OCI-LY7 (cell line): ENCODE measurements around the gene FBXO40. TPM values are rescaled to one million over a fixed set of nuclear protein-coding genes. Genes with fewer than 3 reads are reported as not detected.
"Not testable (repeated sequence)": the region's sequence is repeated elsewhere in the genome, so short reads cannot be mapped to it uniquely, and the experiment has no call there.

Experiments
- BruUV-seq: library from RNA; stranded (reverse); fragments of 400-500 nt; replicated peaks from 2 replicates; lab custom pipeline; 2021; lab: Mats Ljungman, UMichigan
- CTCF ChIA-PET: fragments of 300-600 bp; sonication (Branson Sonifier 250); formaldehyde crosslinking; loops from one replicate; lab custom pipeline; 2022; ENCODE audit warnings: antibody characterized with exemption; ENCODE audit not compliant: unreplicated experiment; lab: Charles Lee
- POLR2A ChIA-PET: fragments of 300-600 bp; sonication (Branson Sonifier 250); formaldehyde crosslinking; loops from one replicate; lab custom pipeline; 2022; ENCODE audit warnings: antibody characterized with exemption; lab: Charles Lee
- DNase-seq: peaks from one replicate; pipeline ENCODE4 v3.0.0-alpha.2; 2015; ENCODE audit warnings: low spot score
- H2AFZ ChIP-seq: fragments of 200-600 bp; sonication (generic), shearing (Covaris generic); 2 replicates; pipeline ENCODE4 v1.6.1; 2014; ENCODE audit warnings: mild to moderate bottlenecking, antibody characterized with exemption, low read length, moderate library complexity
- H3K27ac ChIP-seq: fragments of 200-600 bp; sonication (generic); 2 replicates; pipeline ENCODE4 v1.5.1; 2014; ENCODE audit warnings: mixed run types, low read depth, mild to moderate bottlenecking, moderate library complexity, low read length, inconsistent platforms; ENCODE audit not compliant: poor library complexity, severe bottlenecking
- H3K36me3 ChIP-seq: fragments of 200-600 bp; sonication (generic); 2 replicates; pipeline ENCODE4 v1.6.1; 2014; ENCODE audit warnings: mild to moderate bottlenecking, antibody characterized with exemption, low read length, moderate library complexity, mixed read lengths; ENCODE audit not compliant: insufficient read depth
- H3K4me1 ChIP-seq: fragments of 200-600 bp; sonication (generic); 2 replicates; pipeline ENCODE4 v1.5.1; 2014; ENCODE audit warnings: mild to moderate bottlenecking, low read length; ENCODE audit not compliant: insufficient read depth, poor library complexity, severe bottlenecking
- H3K4me2 ChIP-seq: fragments of 200-600 bp; sonication (generic); 2 replicates; pipeline ENCODE4 v1.6.1; 2014; ENCODE audit warnings: mild to moderate bottlenecking, low read length
- H3K4me3 ChIP-seq: fragments of 200-600 bp; sonication (generic); 2 replicates; pipeline ENCODE4 v1.5.1; 2014; ENCODE audit warnings: mild to moderate bottlenecking, low read depth, low read length; ENCODE audit not compliant: poor library complexity, severe bottlenecking
- H3K79me2 ChIP-seq: fragments of 200-600 bp; sonication (generic); 2 replicates; pipeline ENCODE4 v1.6.1; 2016; ENCODE audit warnings: low read depth, mild to moderate bottlenecking, low read length, moderate library complexity, mixed read lengths; ENCODE audit not compliant: insufficient read depth
- H3K9me2 ChIP-seq: fragments of 200-600 bp; sonication (generic); 2 replicates; pipeline ENCODE4 v1.6.1; 2016; ENCODE audit warnings: mild to moderate bottlenecking, low read length, mixed read lengths; ENCODE audit not compliant: insufficient read depth
- H3K9me3 ChIP-seq: fragments of 200-600 bp; sonication (generic); 2 replicates; pipeline ENCODE4 v1.6.1; 2014; ENCODE audit warnings: mild to moderate bottlenecking, mixed run types, low read length, mixed read lengths
- H4K20me1 ChIP-seq: fragments of 200-600 bp; sonication (generic); 2 replicates; pipeline ENCODE4 v1.6.1; 2014; ENCODE audit warnings: mild to moderate bottlenecking, antibody characterized with exemption, low read length, moderate library complexity, mixed read lengths; ENCODE audit not compliant: insufficient read depth
- CTCF ChIP-seq: fragments of 200-600 bp; sonication (generic); conservative IDR thresholded peaks from 2 replicates; pipeline ENCODE4 v1.5.1; 2014; ENCODE audit warnings: mild to moderate bottlenecking, antibody characterized with exemption, low read length, moderate library complexity, mixed read lengths
- EZH2phosphoT487 ChIP-seq: fragments of 200-600 bp; sonication (generic); IDR thresholded peaks from 2 replicates; pipeline ENCODE4 v1.6.1; 2018; ENCODE audit warnings: low read depth, borderline replicate concordance, mild to moderate bottlenecking, mixed run types, antibody characterized with exemption, low read length, moderate library complexity, mixed read lengths
- intact Hi-C: fragments of 100-400 bp; cut with micrococcal nuclease; formaldehyde crosslinking; loops from one replicate; pipeline ENCODE4 v1.10.0; 2022; ENCODE audit not compliant: unreplicated experiment
- total RNA-seq, 2 experiments: library from RNA; depleted of rRNA in 1 of 2; stranded (reverse); fragments of >200 nt in 1 of 2; shearing (Covaris generic) in 1 of 2; gene quantifications; 2 replicates each; pipeline ENCODE4 v1.2.3, GENCODE V29; 2014 to 2022

FBXO40 gene
- total RNA-seq, 2 experiments from 2014 or later: not detected

DNA sequence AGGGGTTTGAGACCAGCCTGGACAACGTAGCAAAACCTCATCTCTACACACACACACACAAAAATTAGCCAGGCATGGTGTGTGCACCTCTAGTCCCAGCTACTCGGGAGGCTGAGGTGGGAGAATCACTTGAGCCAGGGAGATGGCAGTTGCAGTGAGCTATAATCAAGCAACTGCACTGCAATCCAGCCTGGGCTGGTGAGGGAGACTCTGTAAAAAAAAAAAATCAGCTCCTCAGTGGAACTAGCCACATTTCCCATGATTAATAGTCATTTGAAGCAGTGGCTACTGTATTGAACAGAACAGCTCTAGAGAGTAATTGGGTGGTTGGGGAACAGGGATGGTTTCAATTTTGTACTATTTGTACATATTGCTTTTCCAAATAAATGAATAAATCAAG, 11.5 kb upstream of the FBXO40 start:
- no peaks in the 10 kb centered on the region for H4K20me1 ChIP-seq
- POLR2A ChIA-PET: interaction anchor here (0.7 to 1.6 kb wide), 2 partner anchors 11 to 128 kb away, joined by 3 to 7 read pairs; no protein-coding TSS in a partner anchor
- H3K4me2 ChIP-seq: no peak overlapping the region

DNA sequence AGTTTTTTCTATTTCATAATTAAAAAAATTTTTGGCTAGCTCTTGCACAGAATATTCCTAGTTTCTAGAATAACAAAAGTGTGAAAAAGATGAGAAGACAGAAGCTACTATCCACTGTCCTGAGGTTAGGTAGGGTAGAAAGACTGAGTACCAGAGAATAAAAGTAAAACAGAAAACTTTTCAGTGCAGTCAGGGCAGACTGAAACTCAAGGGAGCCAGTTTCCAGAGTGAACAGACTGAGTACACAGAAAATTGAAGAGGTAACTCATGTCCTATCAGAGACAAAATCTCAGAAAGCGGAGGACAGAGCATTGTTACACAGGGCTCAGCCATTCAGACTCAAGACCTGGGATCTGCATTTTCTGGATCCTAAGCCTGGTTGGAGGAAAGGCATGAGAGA, 8.8 kb upstream of the FBXO40 start:
- no peak overlapping the region for H2AFZ ChIP-seq
- H3K4me2 ChIP-seq: no peak overlapping the region
- intact Hi-C loops: no loop called here
- H3K27ac ChIP-seq: no peak overlapping the region
- no peaks in the 10 kb centered on the region for H3K9me2 ChIP-seq
- ChIA-PET POLR2A (interaction anchor here (0.7 kb wide), 1 partner anchor 17 kb away, joined by 3 read pairs; no protein-coding TSS in a partner anchor), CTCF (no interaction called here)
- H3K79me2 ChIP-seq: no peaks in the 10 kb centered on the region
- TF ChIP-seq EZH2phosphoT487: no peak
- TF ChIP-seq CTCF: no peak
- no peaks in the 10 kb centered on the region for H3K9me3 ChIP-seq
- H3K4me1 ChIP-seq: no peaks in the 10 kb centered on the region
- H3K36me3 ChIP-seq: no peaks in the 10 kb centered on the region
- BruUV-seq: no TSS peak
- no peak overlapping the region for H3K4me3 ChIP-seq
- no peaks in the 10 kb centered on the region for H4K20me1 ChIP-seq
- no peak for DNase-seq

More for the DNA sequence above, 11.5 kb upstream of the FBXO40 start:
- Histone ChIP-seq H3K27ac (no peak overlapping the region), H2AFZ (no peak overlapping the region), H3K9me2 (no peaks in the 10 kb centered on the region), H3K9me3 (no peaks in the 10 kb centered on the region), H3K79me2 (no peaks in the 10 kb centered on the region), H3K36me3 (no peaks in the 10 kb centered on the region), H3K4me1 (no peaks in the 10 kb centered on the region), H3K4me3 (no peak overlapping the region)
- no TSS peak for BruUV-seq
- CTCF ChIA-PET: no interaction called here
- no peak for DNase-seq
- intact Hi-C loops: no loop called here
- no peak for TF ChIP-seq CTCF
- no peak for TF ChIP-seq EZH2phosphoT487

GRCh38 chr3:121593806-121594205, 627 bp downstream of the FBXO40 start:
- H3K9me2 ChIP-seq, H3K79me2 ChIP-seq, H3K4me3 ChIP-seq, DNase-seq, H4K20me1 ChIP-seq, H3K9me3 ChIP-seq, H3K36me3 ChIP-seq, CTCF ChIA-PET, BruUV-seq, intact Hi-C loops, H3K27ac ChIP-seq: not testable (repeated sequence)
- H2AFZ ChIP-seq: peak overlapping the region; percentile 67; the same call in 1 of the 2 replicates
- H3K4me1 ChIP-seq: peaks cover 16% of the 10 kb centered on the region
- POLR2A ChIA-PET: interaction anchor here (0.7 to 2.1 kb wide), 3 partner anchors 8 to 235 kb away, joined by 3 to 8 read pairs (median 6); no protein-coding TSS in a partner anchor
- peak overlapping the region; percentile 56 for H3K4me2 ChIP-seq
